ENCODE measurements around the gene ABI3BP.

GRCh38 chr3:100957261-100957986, 35.8 kb downstream of the ABI3BP start:
- no peak for TF ChIP-seq CTCF (conservative IDR thresholded peaks at IDR 0.05 in 1 of 2, IDR thresholded peaks at IDR 0.05 in 1 of 2; ENCODE audit: low read depth in 1 of 2, low read length in 2 of 2)
- TF ChIP-seq EZH2 (IDR thresholded peaks at IDR 0.05; ENCODE audit: low read length, missing control alignments) = no peak

All from fibroblast of lung (primary cell).